Gastrocnemius medialis (tissue), 4 donors: ENCODE data around the gene ANKRD11.

ENCODE experiments used
- CTCF ChIP-seq, 5 experiments: fragments of 450-650 bp in 3 of 5; fragments of 200-600 bp in 2 of 5; sonication (generic) in 2 of 5; IDR thresholded peaks in 4 of 5; conservative IDR thresholded peaks in 1 of 5; 1 replicate in 4 of 5; 2 replicates in 1 of 5; pipeline ENCODE4 v1.5.1; 2016 to 2019; ENCODE audit warnings: antibody characterized with exemption in 5 of 5, mild to moderate bottlenecking in 3 of 5, moderate library complexity in 3 of 5
- POLR2A ChIP-seq, 2 donors: fragments of 450-650 bp; IDR thresholded peaks; one replicate each; pipeline ENCODE4 v1.6.1; 2017; ENCODE audit warnings: antibody characterized with exemption in 2 of 2, mild to moderate bottlenecking in 2 of 2, moderate library complexity in 2 of 2

GRCh38 chr16:89304181-89304851 is 186.0 kb downstream of the ANKRD11 start:
- no peak for TF ChIP-seq POLR2A (IDR thresholded peaks at IDR 0.05)
- TF ChIP-seq CTCF (IDR thresholded peaks at IDR 0.05 in 4 of 5, conservative IDR thresholded peaks at IDR 0.05 in 1 of 5) = no peak
